ENCODE results near the gene C3orf18. TPM values are rescaled to one million over a fixed set of nuclear protein-coding genes. Genes with fewer than 3 reads are reported as not detected.

C3orf18 gene
- total and polyA plus RNA-seq, 2 donors (not counting 3 experiments of a cell fraction or from before 2014, with no cell fraction given) = 1.7 to 2.9 TPM

- no peak overlapping the region for H3K4me2 ChIP-seq (ENCODE audit: insufficient read depth, low read length)
- H3K79me2 ChIP-seq (ENCODE audit: control insufficient read depth, insufficient read depth, low read length) = no peaks in the 10 kb centered on the region
- ChIA-PET POLR2A (no interaction called here), CTCF (no interaction called here)
- H3K9me1 ChIP-seq (replicated peaks; ENCODE audit: control insufficient read depth, extremely low read depth, insufficient read depth, low read length) = no peaks in the 10 kb centered on the region
- intact Hi-C loops (cut with micrococcal nuclease) (no loop called here), dilution Hi-C loops (cut with MboI; ENCODE audit: extremely low pct_ligation_motif_present, low sequenced_read_pairs) (no loop called here)
- H3K9ac ChIP-seq (replicated peaks; ENCODE audit: extremely low read depth, insufficient read depth, low read length) = no peak overlapping the region
- H3K9me3 ChIP-seq (replicated peaks; ENCODE audit: control insufficient read depth, insufficient read depth, low read length) = no peaks in the 10 kb centered on the region
- DNase-seq (ENCODE audit: low read depth, low spot score) = no peak
- no peak overlapping the region for H3K27ac ChIP-seq (ENCODE audit: insufficient read depth, low read depth, low read length)
- H3K36me3 ChIP-seq (ENCODE audit: control insufficient read depth in 2 of 2, extremely low read depth in 1 of 2, insufficient read depth in 2 of 2, low read length in 2 of 2) = no peaks in the 10 kb centered on the region
- BruUV-seq (replicated peaks) = no TSS peak
- H3K27me3 ChIP-seq (ENCODE audit: control insufficient read depth in 2 of 2, insufficient read depth in 2 of 2, low read length in 2 of 2) = peaks cover 7% of the 10 kb centered on the region in 2 experiments
- H3K4me1 ChIP-seq (ENCODE audit: control insufficient read depth, extremely low read depth, insufficient read depth, low read length) = no peaks in the 10 kb centered on the region
- no peaks in the 10 kb centered on the region for H4K20me1 ChIP-seq (replicated peaks; ENCODE audit: control insufficient read depth, extremely low read depth, insufficient read depth, low read length)
- TF ChIP-seq FOS (IDR thresholded peaks at IDR 0.05; ENCODE audit: borderline replicate concordance, insufficient read depth, low read length) = no peak
- no peak for TF ChIP-seq POLR2AphosphoS5 (IDR thresholded peaks at IDR 0.05; ENCODE audit: insufficient read depth, low read depth, low read length)
- no peak for TF ChIP-seq JUN (IDR thresholded peaks at IDR 0.05; ENCODE audit: borderline replicate concordance, insufficient read depth, insufficient read length, low read depth)
- no peak for TF ChIP-seq GATA2 (IDR thresholded peaks at IDR 0.05; ENCODE audit: insufficient read depth, insufficient read length, low read depth, low read length)
- no peak for TF ChIP-seq MAX (IDR thresholded peaks at IDR 0.05; ENCODE audit: insufficient read depth, insufficient read length)
- no peak for TF ChIP-seq EZH2 (IDR thresholded peaks at IDR 0.05; ENCODE audit: borderline replicate concordance, low read depth, low read length, severe bottlenecking)
- TF ChIP-seq MYC (IDR thresholded peaks at IDR 0.05; ENCODE audit: low read depth, low read length) = no peak
- no peak for TF ChIP-seq POLR2A (IDR thresholded peaks at IDR 0.05; ENCODE audit: low read depth, low read length)
- FAIRE-seq = no peak
- H3K4me3 ChIP-seq (replicated peaks in 1 of 3; ENCODE audit: insufficient read depth in 1 of 3, low read depth in 1 of 3, low read length in 3 of 3) = no peak overlapping the region
- H2AFZ ChIP-seq (ENCODE audit: low read depth, low read length) = no peak overlapping the region
Observed at GRCh38 chr3:50510325-50510724, 57.2 kb downstream of the C3orf18 start.

DNA sequence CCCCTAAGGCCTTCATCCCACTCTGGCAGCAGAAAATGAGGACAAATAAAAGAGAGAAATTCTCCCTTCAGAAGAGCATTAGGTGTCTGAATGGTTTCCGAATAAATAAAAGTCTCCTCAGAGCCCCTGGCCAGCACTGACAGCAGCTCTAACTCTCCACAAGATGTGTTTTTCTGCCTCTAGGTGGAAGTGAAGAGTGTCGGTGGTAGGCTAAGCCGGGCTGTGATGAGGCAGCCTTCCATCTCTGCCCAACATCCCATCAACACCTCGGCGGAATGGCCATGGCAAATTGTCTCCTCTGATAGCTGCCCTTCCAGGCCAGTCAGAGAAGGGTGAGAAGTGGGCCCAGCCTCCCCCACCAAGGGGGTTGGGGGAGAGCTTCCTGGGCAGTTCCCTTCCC is 57.8 kb downstream of the C3orf18 start:
- ChIA-PET POLR2A (no interaction called here), CTCF (no interaction called here)
- intact Hi-C loops (cut with micrococcal nuclease) = no loop called here
- Histone ChIP-seq H3K79me2 (ENCODE audit: control insufficient read depth, insufficient read depth, low read length) (no peaks in the 10 kb centered on the region), H3K27me3 (ENCODE audit: control insufficient read depth in 2 of 2, insufficient read depth in 2 of 2, low read length in 2 of 2) (peaks cover 7 to 9% of the 10 kb centered on the region in 2 experiments), H4K20me1 (replicated peaks; ENCODE audit: control insufficient read depth, extremely low read depth, insufficient read depth, low read length) (no peaks in the 10 kb centered on the region), H3K4me2 (ENCODE audit: insufficient read depth, low read length) (no peak overlapping the region), H3K4me3 (replicated peaks in 1 of 3; ENCODE audit: insufficient read depth in 1 of 3, low read depth in 1 of 3, low read length in 3 of 3) (no peak overlapping the region), H3K9ac (replicated peaks; ENCODE audit: extremely low read depth, insufficient read depth, low read length) (no peak overlapping the region), H3K27ac (ENCODE audit: insufficient read depth, low read depth, low read length) (no peak overlapping the region), H3K4me1 (ENCODE audit: control insufficient read depth, extremely low read depth, insufficient read depth, low read length) (no peaks in the 10 kb centered on the region), H3K9me1 (replicated peaks; ENCODE audit: control insufficient read depth, extremely low read depth, insufficient read depth, low read length) (no peaks in the 10 kb centered on the region), H2AFZ (ENCODE audit: low read depth, low read length) (no peak overlapping the region), H3K9me3 (replicated peaks; ENCODE audit: control insufficient read depth, insufficient read depth, low read length) (no peaks in the 10 kb centered on the region), H3K36me3 (ENCODE audit: control insufficient read depth in 2 of 2, extremely low read depth in 1 of 2, insufficient read depth in 2 of 2, low read length in 2 of 2) (no peaks in the 10 kb centered on the region)
- TF ChIP-seq JUN (IDR thresholded peaks at IDR 0.05; ENCODE audit: borderline replicate concordance, insufficient read depth, insufficient read length, low read depth) (no peak), POLR2AphosphoS5 (IDR thresholded peaks at IDR 0.05; ENCODE audit: insufficient read depth, low read depth, low read length) (no peak), MAX (IDR thresholded peaks at IDR 0.05; ENCODE audit: insufficient read depth, insufficient read length) (no peak), FOS (IDR thresholded peaks at IDR 0.05; ENCODE audit: borderline replicate concordance, insufficient read depth, low read length) (no peak), CTCF (IDR thresholded peaks at IDR 0.05; ENCODE audit: extremely low read depth in 1 of 2, insufficient read depth in 1 of 2, low read depth in 1 of 2, low read length in 2 of 2) (no peak), MYC (IDR thresholded peaks at IDR 0.05; ENCODE audit: low read depth, low read length) (no peak), GATA2 (IDR thresholded peaks at IDR 0.05; ENCODE audit: insufficient read depth, insufficient read length, low read depth, low read length) (no peak)
- no TSS peak for BruUV-seq (replicated peaks)
- dilution Hi-C loops (cut with MboI; ENCODE audit: extremely low pct_ligation_motif_present, low sequenced_read_pairs) = no loop called here
- DNase-seq (ENCODE audit: low read depth, low spot score) (no peak), FAIRE-seq (no peak)

Measured in endothelial cell of umbilical vein (primary cell).